Hematopoietic multipotent progenitor cell treated with erythropoietin and hydrocortisone succinate and interleukin-3 and kit ligand, for 4 days (in vitro differentiated cells): Measurements from ENCODE around the gene ZNF710.
"Not testable (repeated sequence)": the region's sequence is repeated elsewhere in the genome, so short reads cannot be mapped to it uniquely, and the experiment has no call there.

ENCODE experiments used
- DNase-seq: peaks from one replicate; pipeline ENCODE4 v3.0.0-alpha.2; 2015

The ZNF710 gene, protein sequence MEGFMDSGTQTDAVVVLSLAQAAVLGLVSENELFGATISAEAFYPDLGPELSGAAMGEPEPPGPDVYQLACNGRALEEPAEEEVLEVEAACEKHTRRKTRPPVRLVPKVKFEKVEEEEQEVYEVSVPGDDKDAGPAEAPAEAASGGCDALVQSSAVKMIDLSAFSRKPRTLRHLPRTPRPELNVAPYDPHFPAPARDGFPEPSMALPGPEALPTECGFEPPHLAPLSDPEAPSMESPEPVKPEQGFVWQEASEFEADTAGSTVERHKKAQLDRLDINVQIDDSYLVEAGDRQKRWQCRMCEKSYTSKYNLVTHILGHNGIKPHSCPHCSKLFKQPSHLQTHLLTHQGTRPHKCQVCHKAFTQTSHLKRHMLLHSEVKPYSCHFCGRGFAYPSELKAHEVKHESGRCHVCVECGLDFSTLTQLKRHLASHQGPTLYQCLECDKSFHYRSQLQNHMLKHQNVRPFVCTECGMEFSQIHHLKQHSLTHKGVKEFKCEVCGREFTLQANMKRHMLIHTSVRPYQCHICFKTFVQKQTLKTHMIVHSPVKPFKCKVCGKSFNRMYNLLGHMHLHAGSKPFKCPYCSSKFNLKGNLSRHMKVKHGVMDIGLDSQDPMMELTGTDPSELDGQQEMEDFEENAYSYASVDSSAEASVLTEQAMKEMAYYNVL

DNA sequence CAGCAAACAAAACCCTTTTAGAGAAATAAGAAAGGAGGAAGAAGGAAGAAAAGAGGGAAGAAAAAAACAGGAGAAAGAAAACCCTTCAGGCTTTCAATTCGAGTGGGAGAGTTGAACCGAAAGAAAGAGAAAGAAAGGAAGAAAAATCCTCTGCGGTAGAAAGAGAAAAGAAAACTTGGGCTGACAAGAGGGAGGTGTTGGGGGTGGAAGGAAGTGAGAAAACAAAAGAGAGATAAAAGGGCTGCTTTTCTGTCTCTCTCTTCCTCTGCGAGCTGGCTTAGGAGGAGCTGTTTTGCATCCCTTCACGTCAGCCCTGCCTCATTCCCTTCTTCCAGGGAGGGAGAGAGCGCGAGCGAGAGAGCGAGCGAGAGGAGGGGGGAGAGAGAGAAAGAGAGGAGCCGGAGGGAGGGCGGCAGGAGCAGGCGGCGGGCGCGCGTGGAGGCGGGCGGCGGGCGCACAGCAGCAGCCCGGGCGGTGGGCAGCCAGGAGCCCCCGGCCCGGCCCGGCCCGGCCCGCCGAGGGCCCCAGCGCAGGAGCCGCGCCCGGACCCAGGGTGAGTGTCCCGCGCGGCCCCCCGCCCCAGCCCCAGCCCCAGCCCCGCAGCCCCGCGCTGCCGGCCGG, at the start of gene ZNF710:
Gene ZNF710 (plus strand): TSS at position 263 of the 621 bp plus-strand sequence. CDS start 65,814 bp downstream, outside the sequence.
- peak; percentile 75 for DNase-seq

DNA sequence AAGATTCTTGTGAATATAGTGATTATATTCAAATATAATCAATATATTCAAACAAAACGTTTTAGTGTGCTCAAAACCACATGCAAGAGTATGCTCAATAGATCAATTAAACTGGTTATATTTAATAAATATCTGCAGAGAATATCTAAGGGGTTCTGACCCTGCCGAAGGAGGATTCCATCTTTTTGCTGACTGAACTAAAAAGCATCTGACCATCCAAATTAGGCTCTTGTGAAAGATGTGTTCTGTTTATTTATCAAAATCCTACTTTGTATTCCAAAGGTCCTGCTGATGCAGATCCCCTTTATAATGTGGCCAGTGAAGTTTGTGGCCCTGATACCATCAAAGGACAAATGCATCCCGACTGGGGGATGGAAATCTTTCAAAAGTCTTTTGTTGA, 46.6 kb upstream of the ZNF710 start:
- DNase-seq: no peak

DNA sequence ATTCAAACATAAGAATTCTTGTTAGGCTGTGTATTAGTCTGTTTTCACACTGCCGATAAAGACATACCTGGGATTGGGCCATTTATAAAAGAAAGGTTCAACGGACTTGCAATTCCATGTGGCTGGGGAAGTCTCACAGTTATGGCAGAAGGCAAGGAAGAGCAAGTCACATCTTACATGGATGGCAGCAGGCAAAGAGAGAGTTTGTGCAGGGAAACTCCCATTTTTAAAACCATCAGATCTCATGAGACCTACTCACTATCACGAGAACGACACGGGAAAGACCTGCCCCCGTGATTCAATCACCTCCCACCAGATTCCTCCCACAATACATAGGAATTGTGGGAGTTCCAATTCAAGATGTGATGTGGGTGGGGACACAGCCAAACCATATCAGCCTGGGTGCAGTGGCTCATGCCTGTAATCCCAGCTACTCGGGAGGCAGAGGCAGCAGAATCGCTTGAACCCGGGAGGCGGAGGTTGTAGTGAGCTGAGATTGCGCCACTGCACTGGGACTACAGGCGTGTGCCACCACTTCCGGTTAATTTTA, 45.6 kb upstream of the ZNF710 start:
- not testable (repeated sequence) for DNase-seq

DNA sequence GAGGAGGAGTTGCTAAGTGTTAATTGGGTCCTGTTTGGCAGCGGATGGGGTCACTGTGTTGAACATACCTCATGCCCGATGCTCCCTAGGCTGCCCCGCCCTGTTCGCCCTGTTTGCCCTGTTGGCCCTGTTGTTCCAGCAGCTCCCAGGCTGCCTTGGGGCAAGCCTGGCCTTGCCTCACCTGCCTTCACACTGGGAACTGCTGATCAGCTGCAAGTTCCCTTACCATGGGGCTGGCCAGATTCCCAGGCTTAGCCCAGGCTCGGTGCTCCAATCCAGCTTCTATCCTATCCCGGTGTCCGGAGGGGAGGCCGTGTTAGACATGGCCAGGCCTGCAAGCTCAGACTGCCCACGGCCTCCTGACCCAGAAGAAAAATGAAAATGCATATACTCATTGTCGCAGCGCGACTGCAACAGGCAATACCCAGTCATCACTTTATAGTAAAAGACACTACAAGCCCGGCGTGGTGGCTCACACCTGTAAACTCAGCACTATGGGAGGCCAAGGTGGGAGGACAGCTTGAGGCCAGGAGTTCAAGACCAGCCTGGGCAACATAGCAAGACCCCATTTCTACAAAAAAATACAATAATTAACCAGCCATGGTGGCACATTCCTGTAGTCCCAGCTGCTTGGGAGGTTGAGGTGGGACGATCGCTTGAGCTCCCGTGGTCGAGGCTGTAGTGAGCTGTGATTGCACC, 42.9 kb upstream of the ZNF710 start:
- DNase-seq: no peak

DNA sequence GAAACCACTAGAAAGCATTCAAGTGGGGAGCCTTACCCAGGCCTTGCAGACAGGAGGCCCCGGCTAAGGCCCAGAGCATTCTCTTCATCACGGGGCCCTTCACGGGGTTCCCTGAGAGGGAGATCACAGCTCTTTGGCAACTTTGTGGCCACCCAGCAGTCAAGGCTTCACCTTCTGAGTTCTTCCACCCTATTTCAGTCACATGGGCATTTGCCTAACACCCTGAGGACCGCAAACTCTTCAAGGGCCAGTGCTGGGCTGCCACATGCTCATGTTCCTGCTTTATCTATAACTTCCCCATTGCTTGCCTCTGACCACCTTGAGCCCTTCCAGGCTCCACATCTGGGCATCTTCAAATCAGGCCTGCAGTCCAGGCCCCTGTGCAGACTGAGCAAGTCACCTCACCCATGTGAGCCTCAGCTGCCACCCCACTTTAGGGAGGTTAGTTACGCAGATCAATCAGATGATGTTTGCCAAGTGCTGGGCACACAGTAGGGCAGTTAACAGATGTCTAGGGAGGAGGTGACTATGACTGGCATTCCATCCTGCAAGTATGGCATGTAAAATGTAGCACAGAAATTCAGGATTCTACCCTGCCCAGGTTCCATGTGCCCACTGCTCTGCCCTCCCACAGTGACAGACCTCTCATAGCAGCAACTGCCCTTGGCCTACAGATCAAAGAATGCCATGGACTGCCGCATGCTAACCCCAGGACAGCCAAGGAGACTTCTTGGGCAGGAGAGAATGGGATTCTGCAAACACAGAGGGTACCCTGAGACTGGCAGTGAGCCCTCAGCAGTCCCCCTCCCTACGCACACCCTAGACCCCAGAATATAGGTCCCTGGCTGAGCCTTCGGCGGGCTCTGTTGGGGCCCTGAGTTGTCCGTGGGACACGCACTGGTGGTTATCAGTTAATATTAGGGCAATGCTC, 37.6 kb upstream of the ZNF710 start:
- DNase-seq: peak; percentile 63

DNA sequence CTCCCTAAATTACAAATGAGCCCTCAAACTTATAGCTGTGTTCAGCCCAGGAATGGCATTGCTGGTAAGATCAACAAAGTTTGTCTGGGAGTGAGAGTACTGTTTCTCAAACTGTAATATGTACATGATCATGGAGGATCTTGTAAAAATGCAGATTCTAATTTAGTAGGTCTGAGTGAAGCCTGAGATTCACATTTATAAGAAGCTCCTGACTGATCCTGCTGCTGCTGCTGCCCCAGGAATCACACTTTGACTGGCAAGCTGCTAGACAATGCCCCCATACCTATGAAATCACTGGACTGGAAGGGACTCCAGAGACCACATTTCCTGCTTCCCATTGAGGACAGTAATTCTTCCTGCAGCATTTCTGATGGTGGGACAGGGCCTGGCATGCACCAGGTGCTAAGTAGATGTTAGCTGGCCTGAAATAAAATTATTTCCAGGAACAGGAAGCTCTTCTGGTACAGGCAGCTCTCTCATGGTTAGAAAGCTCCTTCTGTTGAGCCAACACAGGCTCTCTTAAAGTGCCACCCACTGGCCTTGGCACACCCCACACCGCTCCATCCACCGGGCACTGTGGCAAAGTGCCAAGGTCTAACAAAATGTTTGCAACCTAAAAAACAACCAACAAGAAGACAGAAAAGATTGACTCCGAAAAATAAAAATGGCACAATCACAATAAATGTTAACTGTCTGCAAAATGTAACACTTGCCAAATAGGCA, 36.7 kb upstream of the ZNF710 start:
- peak; percentile 49 for DNase-seq

DNA sequence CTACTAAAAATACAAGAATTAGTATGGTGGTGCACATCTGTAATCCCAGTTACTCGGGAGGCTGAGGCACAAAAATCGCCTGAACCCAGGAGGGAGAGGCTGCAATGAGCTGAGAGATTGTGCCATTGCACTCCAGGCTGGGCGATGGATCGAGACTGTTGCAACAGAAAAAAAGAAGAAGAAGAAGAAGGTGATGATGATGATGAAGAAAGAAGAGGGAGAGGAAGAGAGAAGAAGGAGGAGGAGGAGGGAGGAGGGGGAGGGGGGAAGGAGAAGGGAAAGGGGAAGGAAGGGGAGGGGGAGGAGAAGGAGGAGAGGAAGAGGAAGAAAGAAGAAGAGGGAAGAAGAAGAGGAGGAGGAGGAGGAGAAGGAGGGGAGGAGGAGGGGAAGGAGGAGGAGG, 33.2 kb upstream of the ZNF710 start:
- no peak for DNase-seq

DNA sequence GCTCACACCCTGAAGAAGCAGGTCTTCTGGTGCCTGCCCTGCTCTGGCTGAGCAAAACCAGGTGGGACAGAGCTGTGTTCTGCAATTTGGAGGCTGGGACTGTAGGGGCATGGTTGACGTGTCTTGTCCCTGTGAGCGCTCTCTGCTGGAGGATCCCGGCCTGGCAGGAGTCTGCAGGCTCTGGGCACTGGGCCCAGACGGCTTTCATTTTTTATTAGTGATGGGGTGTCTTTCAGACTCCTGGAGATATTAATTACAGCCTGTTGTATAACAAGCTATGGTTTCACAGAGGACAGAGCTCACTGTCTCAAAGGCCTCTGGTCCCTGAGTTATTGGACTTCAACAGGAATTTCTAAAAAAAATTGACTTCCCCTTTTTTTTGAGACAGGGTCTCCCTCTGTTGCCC, 29.5 kb upstream of the ZNF710 start:
- peak; percentile 74 for DNase-seq

DNA sequence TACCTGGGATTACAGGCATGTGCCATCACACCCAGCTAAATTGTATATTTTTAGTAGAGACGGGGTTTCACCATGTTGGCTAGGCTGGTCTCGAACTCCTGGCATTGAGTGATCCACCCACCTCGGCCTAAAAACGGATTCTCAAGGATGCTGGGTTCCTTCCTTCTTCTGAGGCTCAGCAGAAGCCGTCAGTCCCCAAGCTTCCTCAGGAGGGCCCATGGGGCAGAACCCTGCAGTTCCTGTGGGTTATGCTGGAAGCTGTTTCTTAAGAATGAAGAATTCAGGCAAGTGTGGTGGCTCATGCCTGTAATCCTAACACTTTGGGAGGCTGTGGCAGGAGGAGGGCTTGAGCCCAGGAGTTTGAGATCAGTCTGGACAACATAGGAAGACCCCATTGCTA, 29.0 kb upstream of the ZNF710 start:
- DNase-seq: peak; percentile 52

DNA sequence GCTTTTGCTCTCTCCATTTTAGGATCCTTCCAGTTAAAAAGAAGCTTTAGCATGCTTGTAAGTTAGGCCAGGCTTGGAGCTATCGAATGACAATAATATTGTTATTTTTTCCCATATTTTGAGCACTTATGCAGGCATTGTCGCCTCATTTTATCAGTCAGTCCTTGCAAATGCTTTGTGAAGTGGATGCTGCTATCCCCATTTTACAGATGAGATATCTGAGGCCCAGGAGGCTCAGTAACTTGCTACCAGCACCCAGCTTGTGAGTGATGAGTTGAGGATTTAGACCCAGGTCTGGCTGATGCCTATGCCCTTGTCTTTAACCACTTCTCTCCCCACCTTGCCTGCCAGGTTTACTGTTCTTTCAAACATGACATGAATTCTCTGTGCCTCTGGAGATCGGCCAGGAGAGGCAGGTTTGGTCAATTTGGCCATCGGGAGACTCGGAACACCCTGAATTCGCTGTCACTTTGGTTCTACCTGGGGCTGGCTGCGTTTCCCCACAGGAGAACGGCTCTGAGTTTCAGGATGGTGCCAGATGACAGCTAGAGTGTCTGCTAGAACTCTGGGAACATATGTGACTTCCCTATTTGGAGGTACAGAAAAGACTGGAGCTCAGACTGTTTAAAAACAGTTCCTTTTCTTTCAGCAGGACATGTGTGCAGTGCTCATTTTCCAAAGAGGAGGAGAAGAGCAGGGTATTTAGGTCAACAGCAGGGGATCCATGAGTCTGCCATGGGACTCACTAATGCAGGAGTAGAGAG, 25.5 kb upstream of the ZNF710 start:
- DNase-seq: no peak

DNA sequence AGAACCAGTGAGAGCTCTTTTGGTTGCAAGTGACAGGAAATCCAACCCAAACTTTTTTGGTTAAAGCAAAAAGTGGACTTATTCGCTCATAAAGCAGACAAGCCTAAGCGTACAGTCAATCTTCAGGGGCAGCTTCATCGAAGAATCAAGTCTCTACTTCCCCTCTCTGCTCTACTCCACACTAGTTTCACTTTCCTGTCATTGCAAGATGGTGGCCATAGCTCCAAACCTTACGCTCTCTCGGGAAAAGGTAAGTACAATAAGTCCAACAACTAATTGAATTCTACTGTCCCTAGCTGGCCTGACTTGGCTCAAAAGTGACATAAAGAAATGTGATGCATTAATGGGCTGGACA, 24.9 kb upstream of the ZNF710 start:
- no peak for DNase-seq

DNA sequence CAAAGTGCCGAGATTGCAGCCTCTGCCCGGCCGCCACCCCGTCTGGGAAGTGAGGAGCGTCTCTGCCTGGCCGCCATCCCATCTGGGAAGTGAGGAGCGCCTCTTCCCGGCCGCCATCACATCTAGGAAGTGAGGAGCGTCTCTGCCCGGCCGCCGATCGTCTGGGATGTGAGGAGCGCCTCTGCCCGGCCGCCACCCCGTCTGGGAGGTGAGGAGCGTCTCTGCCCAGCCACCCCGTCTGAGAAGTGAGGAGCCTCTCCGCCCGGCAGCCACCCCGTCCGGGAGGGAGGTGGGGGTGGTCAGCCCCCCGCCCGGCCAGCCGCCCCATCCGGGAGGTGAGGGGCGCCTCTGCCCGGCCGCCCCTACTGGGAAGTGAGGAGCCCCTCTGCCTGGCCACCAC, 23.3 kb upstream of the ZNF710 start:
- DNase-seq: not testable (repeated sequence)

DNA sequence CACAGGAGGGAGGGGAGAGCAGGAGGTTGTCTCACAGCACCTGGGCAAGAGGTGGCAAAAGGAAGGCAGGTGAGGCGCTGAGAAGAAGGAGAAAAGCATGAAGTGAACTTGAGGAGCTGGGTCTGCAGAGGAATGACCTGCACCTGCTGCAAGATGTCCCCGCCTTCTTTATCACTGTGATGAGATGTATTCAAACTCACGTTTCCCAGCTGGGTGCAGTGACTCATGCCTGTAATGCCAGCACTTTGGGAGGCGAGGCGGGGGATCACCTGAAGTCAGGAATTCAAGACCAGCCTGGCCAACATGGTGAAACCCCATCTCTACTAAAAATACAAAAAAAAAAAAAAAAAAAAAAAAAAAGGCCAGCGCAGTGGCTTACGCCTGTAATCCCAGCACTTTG, 22.2 kb upstream of the ZNF710 start:
- no peak for DNase-seq

DNA sequence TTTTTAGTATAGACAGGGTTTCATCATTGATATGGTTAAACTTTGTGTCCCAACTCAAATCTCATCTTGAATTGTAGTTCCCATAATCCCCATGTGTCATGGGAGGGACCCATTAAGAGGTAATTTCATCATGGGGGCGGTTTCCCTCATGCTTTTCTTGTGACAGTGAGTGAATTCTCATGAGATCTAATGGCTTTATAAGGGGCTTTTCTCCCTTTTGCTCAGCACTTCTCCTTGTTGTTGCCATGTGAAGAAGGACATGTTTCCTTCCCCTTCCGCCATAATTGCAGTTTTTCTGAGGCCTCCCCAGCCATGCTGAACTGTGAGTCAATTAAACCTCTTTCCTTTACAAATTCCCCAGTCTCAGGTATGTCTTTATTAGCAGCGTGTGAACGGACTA, 20.2 kb upstream of the ZNF710 start:
- no peak for DNase-seq

DNA sequence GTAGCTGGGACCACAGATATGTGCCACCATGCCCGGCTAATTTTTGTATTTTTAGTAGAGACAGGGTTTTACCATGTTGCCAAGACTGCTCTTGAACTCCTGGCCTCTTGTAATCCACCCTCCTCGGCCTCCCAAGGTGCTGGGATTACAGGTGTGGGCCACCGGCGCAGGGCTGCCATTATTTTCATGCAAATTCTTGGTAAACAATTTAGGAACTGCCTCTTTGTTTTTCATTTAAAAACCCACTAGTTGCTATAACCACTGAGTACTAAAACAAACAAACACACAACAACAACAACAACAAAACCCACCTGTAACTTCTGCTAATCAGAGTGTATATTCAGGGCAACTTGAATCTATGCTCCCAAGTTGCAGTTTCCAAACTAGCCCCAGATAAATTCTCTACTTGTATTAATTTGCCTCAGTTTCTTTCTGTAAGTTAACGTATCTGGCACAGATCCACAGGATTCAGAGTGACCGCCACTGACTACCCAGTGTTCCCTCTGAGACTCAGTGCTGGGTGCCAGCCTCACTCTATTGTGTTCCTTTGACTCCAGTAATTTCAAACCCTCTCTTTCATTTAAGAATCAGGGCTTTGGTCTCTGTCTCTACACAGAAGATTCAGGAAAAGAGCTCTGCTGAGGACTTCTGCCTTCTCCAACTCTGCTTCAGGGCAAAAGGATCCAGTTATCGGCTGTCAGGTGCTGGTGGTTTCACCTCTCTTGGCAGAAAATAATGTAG, 18.6 kb upstream of the ZNF710 start:
- no peak for DNase-seq

DNA sequence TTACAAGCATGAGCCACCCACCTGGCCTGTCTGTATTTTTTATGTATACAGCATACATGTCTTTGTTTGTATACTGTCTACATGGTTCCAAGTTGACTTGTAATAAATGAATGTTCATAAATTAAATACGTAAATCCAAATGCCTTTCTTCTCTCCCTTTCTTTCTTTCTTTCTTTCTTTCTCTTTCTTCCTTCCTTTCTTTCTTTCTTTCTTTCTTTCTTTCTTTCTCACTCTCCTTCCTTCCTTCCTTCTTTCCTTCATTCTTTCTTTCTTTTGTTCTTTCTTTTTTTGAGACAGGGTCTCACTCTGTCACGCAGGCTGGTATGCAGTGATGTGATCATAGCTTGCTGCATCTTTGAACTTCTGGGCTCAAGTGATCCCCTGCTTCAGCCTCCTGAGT, 17.1 kb upstream of the ZNF710 start:
- DNase-seq: no peak

DNA sequence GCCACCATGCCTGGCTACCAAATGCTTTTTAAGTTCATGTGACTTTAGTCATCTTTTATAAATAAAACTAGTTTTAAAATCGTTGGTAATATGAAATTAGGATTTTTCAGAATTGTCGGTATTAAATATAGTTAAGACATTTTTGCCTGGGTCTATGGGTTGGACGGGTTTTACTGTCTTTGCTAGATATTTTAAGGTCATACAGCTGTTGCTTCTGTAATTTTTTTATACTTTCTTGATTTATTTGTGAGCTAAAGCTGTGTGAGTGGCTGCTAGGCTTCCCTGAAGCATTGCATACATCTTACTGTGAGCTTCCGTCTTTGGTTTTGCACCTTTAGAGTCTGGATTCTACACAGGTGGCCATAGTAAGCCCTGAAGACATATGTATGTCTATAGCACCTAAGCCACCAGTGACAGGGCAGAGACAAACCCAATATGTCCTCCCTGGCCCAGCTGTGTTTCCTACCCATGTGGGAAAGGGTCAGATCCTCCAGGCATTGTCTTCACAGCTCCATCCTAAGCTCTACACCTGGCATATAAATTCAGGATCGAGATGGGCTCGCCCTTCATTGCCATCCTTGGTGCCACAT, 16.6 kb upstream of the ZNF710 start:
- DNase-seq: no peak

DNA sequence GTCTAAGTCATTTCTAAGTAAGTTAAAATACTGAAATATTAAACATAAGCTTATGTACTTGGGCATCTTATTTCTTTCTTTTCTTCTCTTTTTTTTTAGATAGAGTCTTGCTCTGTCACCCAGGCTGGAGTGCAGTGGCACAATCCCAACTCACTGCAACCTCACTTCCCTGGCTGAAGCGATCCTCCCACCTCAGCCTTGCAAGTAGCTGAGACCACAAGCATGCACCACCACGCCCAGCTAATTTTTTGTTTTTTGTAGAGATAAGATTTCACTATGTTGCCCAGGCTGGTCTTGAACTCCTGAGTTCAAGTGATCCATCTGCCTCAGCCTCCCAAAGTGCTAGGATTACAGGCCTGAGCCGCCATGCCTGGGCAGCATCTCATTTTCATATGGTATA, 16.0 kb upstream of the ZNF710 start:
- DNase-seq: peak; percentile 63

DNA sequence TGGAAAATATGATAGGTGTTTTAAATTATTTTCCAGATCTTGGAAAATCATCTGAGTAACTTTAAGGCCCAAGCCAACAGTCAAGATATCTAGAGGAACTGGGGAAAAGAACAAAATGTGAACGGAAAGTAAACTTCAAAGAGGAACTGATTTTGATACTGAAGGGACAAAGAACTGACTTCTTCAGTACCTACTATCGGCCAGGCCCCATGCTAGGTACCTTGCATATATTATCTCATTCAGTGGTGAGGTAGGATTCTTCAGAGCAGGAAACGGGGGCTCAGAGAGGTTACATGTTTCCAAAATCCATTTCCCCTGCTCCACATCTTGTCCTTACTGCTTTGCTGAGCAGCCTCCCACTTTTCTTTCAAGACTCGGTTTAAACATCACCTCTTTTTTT, 9.8 kb upstream of the ZNF710 start:
- no peak for DNase-seq
